Renal cortex interstitium (tissue), 15 donors: ENCODE measurements around the gene FRMD7. TPM values are rescaled to one million over a fixed set of nuclear protein-coding genes. Genes with fewer than 3 reads are reported as not detected.
"Not testable (repeated sequence)": the region's sequence is repeated elsewhere in the genome, so short reads cannot be mapped to it uniquely, and the experiment has no call there.

Experiments
- DNase-seq, 11 donors: peaks; one replicate each; pipeline ENCODE4 v3.0.0-alpha.2; 2013; ENCODE audit warnings: low read depth in 9 of 11, low spot score in 4 of 11; ENCODE audit errors: extremely low read depth in 1 of 11
- long read RNA-seq, 16 experiments: transcript quantifications; one replicate each; lab custom pipeline, GENCODE V29; 2026
- polyA plus RNA-seq, 3 donors: library from polyadenylated mRNA; unstranded; fragments of 120-200 nt; gene quantifications; one replicate each; pipeline ENCODE4 v1.2.1, GENCODE V29; 2013; ENCODE audit not compliant: insufficient read length in 3 of 3

FRMD7 gene
- 1 to 10 TPM; 1.1 to 1.4 (median 1.2) TPM for polyA plus RNA-seq
- long read RNA-seq, donor 1, result 0 reads
- long read RNA-seq, donor 2, result 0 reads
- long read RNA-seq, donor 3, result 0 reads
- long read RNA-seq, donor 4, result 0 reads
- long read RNA-seq, donor 5, result 0 reads
- long read RNA-seq, donor 6, result 0 reads
- long read RNA-seq, donor 7, result 0 reads
- long read RNA-seq, donor 8, result 0 reads
- long read RNA-seq, donor 9, result 0 reads
- long read RNA-seq, donor 10, result 0 reads
- long read RNA-seq, donor 11, result 0 reads
- long read RNA-seq, donor 12, result 0 reads
- long read RNA-seq, donor 13, result 0 reads
- long read RNA-seq, donor 14, result 0 reads
- long read RNA-seq, donor 15, result 0 reads
- long read RNA-seq, donor 16, partial matches to known transcripts, result 0 of 1 reads
- long read RNA-seq, donor 16, other reads (novel, unspliced or antisense), result 0 of 1 reads

- DNase-seq, result no peak
Observed at GRCh38 chrX:132127743-132128142, at the start of gene FRMD7. Gene FRMD7 (minus strand): TSS chrX:132128020. CDS start chrX:132127844, 176 bp downstream.

GRCh38 chrX:132173647-132174046 is 45.8 kb upstream of the FRMD7 start:
- no peak for DNase-seq

GRCh38 chrX:132171881-132172280 is 44.1 kb upstream of the FRMD7 start:
- DNase-seq, result no peak

GRCh38 chrX:132171478-132171877 is 43.7 kb upstream of the FRMD7 start:
- no peak for DNase-seq

- no peak for DNase-seq
Observed at GRCh38 chrX:132169554-132169953, 41.7 kb upstream of the FRMD7 start.

GRCh38 chrX:132165651-132166050 is 37.8 kb upstream of the FRMD7 start:
- no peak for DNase-seq

- no peak for DNase-seq
Observed at GRCh38 chrX:132165005-132165404, 37.2 kb upstream of the FRMD7 start.

- DNase-seq, result not testable (repeated sequence)
Observed at GRCh38 chrX:132163094-132163493, 35.3 kb upstream of the FRMD7 start.

- DNase-seq, result no peak
Observed at GRCh38 chrX:132153166-132153565, 25.3 kb upstream of the FRMD7 start.

GRCh38 chrX:132146456-132146855 is 18.6 kb upstream of the FRMD7 start:
- no peak for DNase-seq

GRCh38 chrX:132144061-132144460 is 16.2 kb upstream of the FRMD7 start:
- DNase-seq, result no peak

- no peak for DNase-seq
Observed at GRCh38 chrX:132125906-132126305, 1.9 kb downstream of the FRMD7 start.

- DNase-seq, result no peak
Observed at GRCh38 chrX:132120913-132121312, 6.9 kb downstream of the FRMD7 start.

GRCh38 chrX:132119821-132120515 is 7.9 kb downstream of the FRMD7 start:
- peak in 1 of 11 donors; percentile 13 for DNase-seq

GRCh38 chrX:132119283-132119682 is 8.5 kb downstream of the FRMD7 start:
- no peak for DNase-seq

GRCh38 chrX:132118358-132118757 is 9.5 kb downstream of the FRMD7 start:
- DNase-seq, result no peak

GRCh38 chrX:132115792-132116191 is 12.0 kb downstream of the FRMD7 start:
- DNase-seq, result no peak

GRCh38 chrX:132114607-132115006 is 13.2 kb downstream of the FRMD7 start:
- DNase-seq, result no peak

- no peak for DNase-seq
Observed at GRCh38 chrX:132107291-132107690, 20.5 kb downstream of the FRMD7 start.

GRCh38 chrX:132101799-132102198 is 26.0 kb downstream of the FRMD7 start:
- DNase-seq, result no peak
